Body of pancreas (tissue), 4 donors: ENCODE measurements around the gene PTPRF. TPM values are rescaled to one million over a fixed set of nuclear protein-coding genes. Genes with fewer than 3 reads are reported as not detected.

ENCODE experiments used
- ATAC-seq: fragments of 150-250 bp; one replicate; pipeline ENCODE4 v1.9.1; 2016
- DNase-seq, 4 donors: peaks; one replicate each; pipeline ENCODE4 v3.0.0-alpha.2; 2019
- H3K27ac ChIP-seq, 4 donors: fragments of 200-600 bp; sonication (generic); 1 replicate in 3 of 4; 2 replicates in 1 of 4; pipeline versions ENCODE4 v1.5.1 to v1.6.1; 2016 to 2019; ENCODE audit warnings: mild to moderate bottlenecking in 1 of 4, mixed read lengths in 1 of 4, moderate library complexity in 1 of 4
- H3K27me3 ChIP-seq, 2 donors: fragments of 200-600 bp; sonication (generic); one replicate each; pipeline ENCODE4 v1.6.0; 2016; ENCODE audit warnings: mild to moderate bottlenecking in 1 of 2
- H3K36me3 ChIP-seq, 2 donors: fragments of 200-600 bp; sonication (generic); replicated peaks in 1 of 2; 2 replicates each; pipeline ENCODE4 v1.5.1; 2016; ENCODE audit warnings: low read depth in 2 of 2; ENCODE audit not compliant: insufficient read depth in 1 of 2
- H3K4me1 ChIP-seq: fragments of 200-600 bp; sonication (generic); one replicate; pipeline ENCODE4 v1.6.0; 2016
- H3K4me3 ChIP-seq, 2 donors: fragments of 200-600 bp; sonication (generic); 1 replicate in 1 of 2; 2 replicates in 1 of 2; pipeline ENCODE4 v1.5.1; 2016 to 2019
- H3K9me3 ChIP-seq, 3 donors: fragments of 200-600 bp; sonication (generic); 1 replicate in 2 of 3; 2 replicates in 1 of 3; pipeline ENCODE4 v1.5.1; 2016
- POLR2A ChIP-seq, 3 donors: fragments of 450-650 bp; IDR thresholded peaks; one replicate each; pipeline ENCODE4 v1.6.1; 2016; ENCODE audit warnings: antibody characterized with exemption in 3 of 3, mild to moderate bottlenecking in 2 of 3
- WGBS, 2 donors: methylation state at CpG; one replicate each; pipeline ENCODE4 v1.1.5; 2017; 5-methylcytosine and 5-hydroxymethylcytosine counted together
- intact Hi-C: fragments of 100-400 bp; cut with DNase I; formaldehyde crosslinking; loops from one replicate; pipeline ENCODE4 v1.15.1; 2023
- total RNA-seq, 2 donors: library from RNA; depleted of rRNA; stranded (reverse); fragments of >200 nt; gene quantifications; one replicate each; pipeline ENCODE4 v1.1.0, GENCODE V29; 2016
- TF ChIP-seq, protein P1 (sequence below), 7 experiments: fragments of 450-650 bp in 4 of 7; fragments of 200-600 bp in 3 of 7; sonication (generic) in 3 of 7; IDR thresholded peaks; one replicate each; pipeline ENCODE4 v1.5.1; 2016 to 2019; ENCODE audit warnings: antibody characterized with exemption in 7 of 7

PTPRF gene
- total RNA-seq, 2 donors from 2014 or later = 81.7 to 89.0 TPM

- Histone ChIP-seq H3K4me1 (peaks cover 29% of the 10 kb centered on the region), H3K27me3 (no peaks in the 10 kb centered on the region), H3K36me3 (no peaks in the 10 kb centered on the region), H3K27ac (peak overlapping the region in 1 of 4 donors; percentile 45), H3K9me3 (no peaks in the 10 kb centered on the region), H3K4me3 (no peak overlapping the region)
- ATAC-seq (no peak), DNase-seq (peak in 2 of 4 donors; percentile 46 to 48)
- TF ChIP-seq, protein P1, sequence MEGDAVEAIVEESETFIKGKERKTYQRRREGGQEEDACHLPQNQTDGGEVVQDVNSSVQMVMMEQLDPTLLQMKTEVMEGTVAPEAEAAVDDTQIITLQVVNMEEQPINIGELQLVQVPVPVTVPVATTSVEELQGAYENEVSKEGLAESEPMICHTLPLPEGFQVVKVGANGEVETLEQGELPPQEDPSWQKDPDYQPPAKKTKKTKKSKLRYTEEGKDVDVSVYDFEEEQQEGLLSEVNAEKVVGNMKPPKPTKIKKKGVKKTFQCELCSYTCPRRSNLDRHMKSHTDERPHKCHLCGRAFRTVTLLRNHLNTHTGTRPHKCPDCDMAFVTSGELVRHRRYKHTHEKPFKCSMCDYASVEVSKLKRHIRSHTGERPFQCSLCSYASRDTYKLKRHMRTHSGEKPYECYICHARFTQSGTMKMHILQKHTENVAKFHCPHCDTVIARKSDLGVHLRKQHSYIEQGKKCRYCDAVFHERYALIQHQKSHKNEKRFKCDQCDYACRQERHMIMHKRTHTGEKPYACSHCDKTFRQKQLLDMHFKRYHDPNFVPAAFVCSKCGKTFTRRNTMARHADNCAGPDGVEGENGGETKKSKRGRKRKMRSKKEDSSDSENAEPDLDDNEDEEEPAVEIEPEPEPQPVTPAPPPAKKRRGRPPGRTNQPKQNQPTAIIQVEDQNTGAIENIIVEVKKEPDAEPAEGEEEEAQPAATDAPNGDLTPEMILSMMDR (IDR thresholded peaks at IDR 0.05) = no peak
- TF ChIP-seq POLR2A (IDR thresholded peaks at IDR 0.05) = no peak
- 52 to 80% methylated on average over 11 to 19 of the region's 19 CpGs for WGBS, 2 donors
- intact Hi-C loops = no loop called here
These were observed 33.3 kb downstream of the PTPRF start for GRCh38 chr1:43563876-43564539.

- no peak for ATAC-seq
- peak overlapping the region in 1 of 4 donors; percentile 45 for H3K27ac ChIP-seq
- DNase-seq = peak in 1 of 4 donors; percentile 38
- H3K9me3 ChIP-seq = no peaks in the 10 kb centered on the region
- no peak overlapping the region for H3K4me3 ChIP-seq
- TF ChIP-seq, protein P1 (IDR thresholded peaks at IDR 0.05) = no peak
- TF ChIP-seq POLR2A (IDR thresholded peaks at IDR 0.05) = no peak
- no peaks in the 10 kb centered on the region for H3K27me3 ChIP-seq
- 52 to 57% methylated on average over 15 to 19 of the region's 19 CpGs for WGBS, 2 donors
- H3K4me1 ChIP-seq = peaks cover 29% of the 10 kb centered on the region
- intact Hi-C loops = no loop called here
- H3K36me3 ChIP-seq = peaks cover 0 to 3% of the 10 kb centered on the region in 2 donors
These were observed 34.1 kb downstream of the PTPRF start for GRCh38 chr1:43564551-43565348.

- ATAC-seq (peak; percentile 83), DNase-seq (peak; percentile 56 to 75 (median 63))
- Histone ChIP-seq H3K4me3 (no peak overlapping the region), H3K27me3 (no peaks in the 10 kb centered on the region), H3K27ac (no peak overlapping the region), H3K4me1 (peaks cover 29% of the 10 kb centered on the region), H3K36me3 (peaks cover 0 to 5% of the 10 kb centered on the region in 2 donors), H3K9me3 (no peaks in the 10 kb centered on the region)
- no peak for TF ChIP-seq POLR2A (IDR thresholded peaks at IDR 0.05)
- TF ChIP-seq, protein P1 (IDR thresholded peaks at IDR 0.05) = peak in 1 of 7 experiments; percentile 2
- intact Hi-C loops = no loop called here
- 1% methylated on average over 57 of the region's 62 CpGs; no CpG with 5 or more reads in 1 of the 2 donors for WGBS, 2 donors
These were observed 35.1 kb downstream of the PTPRF start for GRCh38 chr1:43565600-43566360.

DNA sequence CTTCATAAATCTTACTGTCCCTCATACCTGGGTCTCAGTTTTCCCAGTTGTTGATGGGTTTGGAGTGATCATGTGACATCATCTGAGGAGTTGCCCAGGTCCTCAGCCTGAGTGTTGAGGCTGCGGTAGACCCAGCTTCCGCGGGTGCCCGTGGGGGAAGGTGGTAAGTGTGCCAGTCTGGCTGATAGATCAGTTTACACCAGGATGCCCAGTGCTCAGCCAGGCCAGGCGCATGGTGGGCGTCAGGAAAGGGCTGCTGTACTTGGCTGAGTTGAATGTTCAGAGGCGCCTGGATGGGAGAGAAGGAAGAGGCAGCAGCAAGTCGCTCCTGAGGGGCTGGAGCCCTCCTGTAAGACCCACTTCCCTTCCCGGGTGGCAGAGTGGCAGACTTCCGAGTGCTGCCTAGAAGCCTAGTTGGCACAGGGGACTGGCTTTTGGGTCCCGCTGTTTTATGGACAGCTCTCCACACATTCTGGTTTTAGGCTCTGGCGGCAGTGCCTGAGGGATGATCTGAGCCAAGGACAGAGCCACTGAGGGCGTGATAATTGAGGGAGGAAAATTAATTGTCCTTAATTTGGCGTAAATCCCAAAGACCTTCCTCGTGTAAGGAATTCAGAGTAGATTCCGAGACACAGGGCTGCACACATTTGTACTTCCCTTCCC lies 35.8 kb downstream of the PTPRF start:
- Histone ChIP-seq H3K36me3 (peaks cover 0 to 7% of the 10 kb centered on the region in 2 donors), H3K27me3 (no peaks in the 10 kb centered on the region), H3K9me3 (no peaks in the 10 kb centered on the region), H3K27ac (no peak overlapping the region), H3K4me1 (peaks cover 29% of the 10 kb centered on the region), H3K4me3 (no peak overlapping the region)
- no peak for ATAC-seq
- intact Hi-C loops = no loop called here
- DNase-seq = no peak
- WGBS, 2 donors = 80 to 85% methylated on average over 14 to 16 of the region's 16 CpGs
- TF ChIP-seq, protein P1 (IDR thresholded peaks at IDR 0.05) = no peak
- no peak for TF ChIP-seq POLR2A (IDR thresholded peaks at IDR 0.05)
